Measurements from ENCODE around the gene PITX3.

- TF ChIP-seq CTCF (IDR thresholded peaks at IDR 0.05) (no peak), ZNF671 (CRISPR knock-in tag; IDR thresholded peaks at IDR 0.05) (no peak), ATF3 (CRISPR knock-in tag; conservative IDR thresholded peaks at IDR 0.05) (no peak), E2F5 (CRISPR knock-in tag; IDR thresholded peaks at IDR 0.05) (no peak), RORB (CRISPR knock-in tag; IDR thresholded peaks at IDR 0.05) (no peak), USF2 (CRISPR knock-in tag; IDR thresholded peaks at IDR 0.05) (no peak), ESRRA (CRISPR knock-in tag; IDR thresholded peaks at IDR 0.05; ENCODE audit: borderline replicate concordance) (no peak), PREB (CRISPR knock-in tag; IDR thresholded peaks at IDR 0.05; ENCODE audit: borderline replicate concordance) (no peak), ZNF423 (CRISPR knock-in tag; IDR thresholded peaks at IDR 0.05) (no peak)
Observed at GRCh38 chr10:102235598-102235920, 5.8 kb downstream of the PITX3 start.
